ENCODE results near the gene PARD6A. TPM values are rescaled to one million over a fixed set of nuclear protein-coding genes. Genes with fewer than 3 reads are reported as not detected.
A peak's percentile ranks its signal among the peaks of the same experiment; 100 is the strongest.

Gene PARD6A
- polyA plus RNA-seq, 3 donors, result 2.7 to 6.9 (median 6.1) TPM

- no peaks in the 10 kb centered on the region for H3K9me3 ChIP-seq (replicated peaks in 1 of 2; ENCODE audit: control insufficient read depth in 1 of 2, insufficient read depth in 1 of 2, low read length in 2 of 2)
- H3K27ac ChIP-seq (ENCODE audit: low read depth in 1 of 2, low read length in 2 of 2), result no peak overlapping the region
- H2AFZ ChIP-seq (ENCODE audit: insufficient read depth, low read depth, low read length, poor library complexity, severe bottlenecking), result no peak overlapping the region
- no peaks in the 10 kb centered on the region for H3K79me2 ChIP-seq (ENCODE audit: insufficient read depth, low read length)
- H3K4me2 ChIP-seq (replicated peaks; ENCODE audit: extremely low read depth, low read length, poor library complexity, severe bottlenecking), result no peak overlapping the region
- Mint-ChIP-seq H3K9me3 (no peaks in the 10 kb centered on the region), H3K27ac (peak overlapping the region in 2 of 7 donors; percentile 15 to 27), H3K4me3 (no peak overlapping the region), H3K36me3 (peaks cover 65 to 87% of the 10 kb centered on the region in 2 donors), H3K27me3 (ENCODE audit: low read depth in 3 of 3) (peaks cover 0 to 2% (median 0%) of the 10 kb centered on the region in 3 donors), H3K4me1 (no peaks in the 10 kb centered on the region)
- H3K27me3 ChIP-seq (ENCODE audit: control insufficient read depth in 2 of 2, insufficient read depth in 2 of 2, low read length in 2 of 2), result no peaks in the 10 kb centered on the region
- 97% methylated on average over 8 of the region's 8 CpGs for WGBS (ENCODE audit: insufficient coverage)
- H3K9ac ChIP-seq (ENCODE audit: insufficient read depth, low read length, poor library complexity, severe bottlenecking), result no peak overlapping the region
- intact Hi-C loops (cut with micrococcal nuclease), result no loop called here
- DNase-seq, result no peak
- H3K36me3 ChIP-seq (replicated peaks in 1 of 2; ENCODE audit: control insufficient read depth in 1 of 2, insufficient read depth in 2 of 2, low read length in 2 of 2), result peaks cover 65 to 84% of the 10 kb centered on the region in 2 donors
- no peaks in the 10 kb centered on the region for H3K4me1 ChIP-seq (ENCODE audit: control insufficient read depth in 1 of 2, insufficient read depth in 2 of 2, low read length in 2 of 2)
- H3K4me3 ChIP-seq (replicated peaks in 1 of 3; ENCODE audit: low read depth in 2 of 3, low read length in 3 of 3), result no peak overlapping the region
- no peak for TF ChIP-seq CTCF (IDR thresholded peaks at IDR 0.05)
- peaks cover 4% of the 10 kb centered on the region for H4K20me1 ChIP-seq (ENCODE audit: insufficient read depth, low read length)
Observed at GRCh38 chr16:67636713-67637112, 24.0 kb upstream of the PARD6A start.

GRCh38 chr16:67637625-67638024 lies 23.1 kb upstream of the PARD6A start:
- H3K27me3 ChIP-seq (ENCODE audit: control insufficient read depth in 2 of 2, insufficient read depth in 2 of 2, low read length in 2 of 2), result no peaks in the 10 kb centered on the region
- TF ChIP-seq CTCF (IDR thresholded peaks at IDR 0.05), result no peak
- DNase-seq, result no peak
- no peak overlapping the region for H3K4me3 ChIP-seq (replicated peaks in 1 of 3; ENCODE audit: low read depth in 2 of 3, low read length in 3 of 3)
- no peaks in the 10 kb centered on the region for H4K20me1 ChIP-seq (ENCODE audit: insufficient read depth, low read length)
- intact Hi-C loops (cut with micrococcal nuclease), result no loop called here
- H3K36me3 ChIP-seq (replicated peaks in 1 of 2; ENCODE audit: control insufficient read depth in 1 of 2, insufficient read depth in 2 of 2, low read length in 2 of 2), result peaks cover 56 to 75% of the 10 kb centered on the region in 2 donors
- H3K9me3 ChIP-seq (replicated peaks in 1 of 2; ENCODE audit: control insufficient read depth in 1 of 2, insufficient read depth in 1 of 2, low read length in 2 of 2), result no peaks in the 10 kb centered on the region
- no peak overlapping the region for H2AFZ ChIP-seq (ENCODE audit: insufficient read depth, low read depth, low read length, poor library complexity, severe bottlenecking)
- H3K27ac ChIP-seq (ENCODE audit: low read depth in 1 of 2, low read length in 2 of 2), result no peak overlapping the region
- no CpG with 5 or more reads among the region's 12 CpGs for WGBS (ENCODE audit: insufficient coverage)
- H3K4me1 Mint-ChIP-seq, result no peaks in the 10 kb centered on the region
- H3K4me1 ChIP-seq (ENCODE audit: control insufficient read depth in 1 of 2, insufficient read depth in 2 of 2, low read length in 2 of 2), result no peaks in the 10 kb centered on the region
- H3K4me3 Mint-ChIP-seq, result no peak overlapping the region
- no peak overlapping the region for H3K9ac ChIP-seq (ENCODE audit: insufficient read depth, low read length, poor library complexity, severe bottlenecking)
- H3K36me3 Mint-ChIP-seq, result peaks cover 56 to 78% of the 10 kb centered on the region in 2 donors
- no peak overlapping the region for H3K4me2 ChIP-seq (replicated peaks; ENCODE audit: extremely low read depth, low read length, poor library complexity, severe bottlenecking)
- no peaks in the 10 kb centered on the region for H3K79me2 ChIP-seq (ENCODE audit: insufficient read depth, low read length)
- no peaks in the 10 kb centered on the region for H3K9me3 Mint-ChIP-seq
- no peak overlapping the region for H3K27ac Mint-ChIP-seq
- peaks cover 0 to 2% (median 2%) of the 10 kb centered on the region in 3 donors for H3K27me3 Mint-ChIP-seq (ENCODE audit: low read depth in 3 of 3)

Data from CD14-positive monocyte (primary cell).